Urinary bladder (tissue), 4 donors: ENCODE data around the gene NKAIN4. TPM values are rescaled to one million over a fixed set of nuclear protein-coding genes. Genes with fewer than 3 reads are reported as not detected.

Experiments used
- DNase-seq: peaks from one replicate; pipeline ENCODE4 v3.0.0-alpha.2; 2015; ENCODE audit errors: extremely low spot score
- H3K27ac ChIP-seq: one replicate; pipeline ENCODE4 v1.5.1; 2013; ENCODE audit warnings: low read depth, mild to moderate bottlenecking, moderate library complexity
- H3K36me3 ChIP-seq: one replicate; pipeline ENCODE4 v1.6.1; 2013; ENCODE audit warnings: mild to moderate bottlenecking, moderate library complexity; ENCODE audit not compliant: insufficient read depth
- H3K4me1 ChIP-seq: one replicate; pipeline ENCODE4 v1.6.1; 2013; ENCODE audit warnings: mild to moderate bottlenecking, moderate library complexity; ENCODE audit not compliant: insufficient read depth
- H3K4me3 ChIP-seq: one replicate; pipeline ENCODE4 v1.5.1; 2013; ENCODE audit warnings: low read depth, low read length
- WGBS: extraction: QIAGEN DNeasy Blood & Tissue Kit; methylation state at CpG from one replicate; pipeline ENCODE4 v1.1.7; 2013; 5-methylcytosine and 5-hydroxymethylcytosine counted together
- polyA plus RNA-seq: library from polyadenylated mRNA; stranded (reverse); fragments of 200-250 nt; gene quantifications from one replicate; pipeline ENCODE4 v1.2.3, GENCODE V29; 2013
- total RNA-seq: library from RNA; depleted of rRNA; stranded (reverse); fragments of >200 nt; gene quantifications from one replicate; pipeline ENCODE4 v1.2.3, GENCODE V29; 2014
- donor health status: healthy with polysubstance abuse.
- donor health status: healthy.

The NKAIN4 gene
- total and polyA plus RNA-seq, 2 donors: 0.23 to 4.0 TPM

GRCh38 chr20:63264000-63264399 is 9.7 kb upstream of the NKAIN4 start:
- DNase-seq: no peak
- Histone ChIP-seq H3K27ac (no peak overlapping the region), H3K36me3 (no peaks in the 10 kb centered on the region), H3K4me1 (no peaks in the 10 kb centered on the region), H3K4me3 (no peak overlapping the region)
- 87% methylated on average over 10 of the region's 10 CpGs for WGBS

- H3K27ac ChIP-seq: no peak overlapping the region
- H3K4me3 ChIP-seq: no peak overlapping the region
- WGBS: 89% methylated on average over 9 of the region's 9 CpGs
- H3K4me1 ChIP-seq: no peaks in the 10 kb centered on the region
- DNase-seq: no peak
- no peaks in the 10 kb centered on the region for H3K36me3 ChIP-seq
Measured at GRCh38 chr20:63262836-63263235, 8.6 kb upstream of the NKAIN4 start.

GRCh38 chr20:63261795-63262528 is 7.7 kb upstream of the NKAIN4 start:
- WGBS: 51% methylated on average over 30 of the region's 30 CpGs
- H3K4me3 ChIP-seq: no peak overlapping the region
- DNase-seq: no peak
- H3K27ac ChIP-seq: no peak overlapping the region
- no peaks in the 10 kb centered on the region for H3K4me1 ChIP-seq
- H3K36me3 ChIP-seq: no peaks in the 10 kb centered on the region

GRCh38 chr20:63261060-63261794 is 7.0 kb upstream of the NKAIN4 start:
- H3K27ac ChIP-seq: no peak overlapping the region
- no peaks in the 10 kb centered on the region for H3K36me3 ChIP-seq
- 37% methylated on average over 25 of the region's 25 CpGs for WGBS
- H3K4me1 ChIP-seq: no peaks in the 10 kb centered on the region
- H3K4me3 ChIP-seq: no peak overlapping the region
- peak; percentile 45 for DNase-seq

GRCh38 chr20:63260521-63260920 is 6.3 kb upstream of the NKAIN4 start:
- Histone ChIP-seq H3K4me1 (no peaks in the 10 kb centered on the region), H3K4me3 (no peak overlapping the region), H3K36me3 (no peaks in the 10 kb centered on the region), H3K27ac (no peak overlapping the region)
- no peak for DNase-seq
- WGBS: 83% methylated on average over 15 of the region's 15 CpGs

- no peak overlapping the region for H3K4me3 ChIP-seq
- 87% methylated on average over 25 of the region's 25 CpGs for WGBS
- H3K4me1 ChIP-seq: no peaks in the 10 kb centered on the region
- no peak for DNase-seq
- no peaks in the 10 kb centered on the region for H3K36me3 ChIP-seq
- no peak overlapping the region for H3K27ac ChIP-seq
Measured at GRCh38 chr20:63259734-63260460, 5.6 kb upstream of the NKAIN4 start.

GRCh38 chr20:63258781-63259180 is 4.5 kb upstream of the NKAIN4 start:
- no peak overlapping the region for H3K4me3 ChIP-seq
- H3K36me3 ChIP-seq: no peaks in the 10 kb centered on the region
- DNase-seq: peak; percentile 86
- H3K27ac ChIP-seq: no peak overlapping the region
- 19% methylated on average over 8 of the region's 8 CpGs for WGBS
- H3K4me1 ChIP-seq: peaks cover 3% of the 10 kb centered on the region

GRCh38 chr20:63257629-63258028 is 3.4 kb upstream of the NKAIN4 start:
- DNase-seq: no peak
- peaks cover 3% of the 10 kb centered on the region for H3K4me1 ChIP-seq
- H3K27ac ChIP-seq: no peak overlapping the region
- no peak overlapping the region for H3K4me3 ChIP-seq
- H3K36me3 ChIP-seq: no peaks in the 10 kb centered on the region
- WGBS: 91% methylated on average over 13 of the region's 13 CpGs

- WGBS: 96% methylated on average over 4 of the region's 4 CpGs
- DNase-seq: no peak
- Histone ChIP-seq H3K36me3 (no peaks in the 10 kb centered on the region), H3K27ac (no peak overlapping the region), H3K4me3 (no peak overlapping the region), H3K4me1 (peaks cover 3% of the 10 kb centered on the region)
Measured at GRCh38 chr20:63256954-63257353, 2.7 kb upstream of the NKAIN4 start.

- WGBS: 70% methylated on average over 31 of the region's 31 CpGs
- no peak overlapping the region for H3K27ac ChIP-seq
- H3K4me3 ChIP-seq: no peak overlapping the region
- H3K36me3 ChIP-seq: no peaks in the 10 kb centered on the region
- H3K4me1 ChIP-seq: peaks cover 3% of the 10 kb centered on the region
- no peak for DNase-seq
Measured at GRCh38 chr20:63255931-63256704, 1.9 kb upstream of the NKAIN4 start.

- peaks cover 3% of the 10 kb centered on the region for H3K4me1 ChIP-seq
- 18% methylated on average over 56 of the region's 56 CpGs for WGBS
- DNase-seq: no peak
- H3K27ac ChIP-seq: no peak overlapping the region
- no peaks in the 10 kb centered on the region for H3K36me3 ChIP-seq
- no peak overlapping the region for H3K4me3 ChIP-seq
Measured at GRCh38 chr20:63254606-63255384, 532 bp upstream of the NKAIN4 start.

- WGBS: under 1% methylated on average over 89 of the region's 89 CpGs
- Histone ChIP-seq H3K4me3 (peak overlapping the region; percentile 34), H3K36me3 (no peaks in the 10 kb centered on the region), H3K27ac (no peak overlapping the region), H3K4me1 (peaks cover 3% of the 10 kb centered on the region)
- DNase-seq: peak; percentile 43
Measured at GRCh38 chr20:63253438-63254231, 628 bp downstream of the NKAIN4 start.
